Smooth muscle cell (in vitro differentiated cells): ENCODE measurements around the gene TBX4. TPM values are rescaled to one million over a fixed set of nuclear protein-coding genes. Genes with fewer than 3 reads are reported as not detected.

ENCODE experiments used
- DNase-seq: peaks from one replicate; lab custom pipeline; 2025; ENCODE audit not compliant: unreplicated experiment; lab: John Stamatoyannopoulos, UW
- H2AFZ ChIP-seq: fragments of 200-600 bp; sonication (generic); 2 replicates; pipeline ENCODE4 v1.6.0; 2016; ENCODE audit warnings: antibody characterized with exemption, low read depth, mild to moderate bottlenecking
- H3F3A ChIP-seq: fragments of 200-600 bp; sonication (generic); 2 replicates; pipeline ENCODE4 v1.6.0; 2017; ENCODE audit warnings: antibody characterized with exemption, low read depth
- H3K27ac ChIP-seq: fragments of 200-600 bp; sonication (generic); 2 replicates; pipeline ENCODE4 v1.5.1; 2016; ENCODE audit warnings: low read depth, mild to moderate bottlenecking
- H3K27me3 ChIP-seq: fragments of 200-600 bp; sonication (generic); 2 replicates; pipeline ENCODE4 v1.6.1; 2016; ENCODE audit warnings: low read depth, mild to moderate bottlenecking
- H3K36me3 ChIP-seq: fragments of 200-600 bp; sonication (generic); 2 replicates; pipeline ENCODE4 v1.5.1; 2016; ENCODE audit warnings: low read depth
- H3K4me1 ChIP-seq: fragments of 200-600 bp; sonication (generic); 2 replicates; pipeline ENCODE4 v1.5.1; 2016; ENCODE audit warnings: low read depth
- H3K4me2 ChIP-seq: fragments of 200-600 bp; sonication (generic); 2 replicates; pipeline ENCODE4 v1.6.0; 2016; ENCODE audit warnings: mild to moderate bottlenecking
- H3K4me3 ChIP-seq: fragments of 200-600 bp; sonication (generic); 2 replicates; pipeline ENCODE4 v1.5.1; 2016; ENCODE audit warnings: mild to moderate bottlenecking
- H3K79me2 ChIP-seq: fragments of 200-600 bp; sonication (generic); 2 replicates; pipeline ENCODE4 v1.6.0; 2016; ENCODE audit warnings: low read depth, mild to moderate bottlenecking
- H3K9ac ChIP-seq: fragments of 200-600 bp; sonication (generic); 2 replicates; pipeline ENCODE4 v1.6.0; 2016; ENCODE audit warnings: low read depth
- H3K9me3 ChIP-seq: fragments of 200-600 bp; sonication (generic); replicated peaks from 2 replicates; pipeline ENCODE4 v1.5.1; 2016; ENCODE audit warnings: low read depth
- H4K20me1 ChIP-seq: fragments of 200-600 bp; sonication (generic); 2 replicates; pipeline ENCODE4 v1.6.0; 2016; ENCODE audit warnings: low read depth
- CTCF ChIP-seq: fragments of 200-600 bp; sonication (generic); IDR thresholded peaks from 2 replicates; pipeline ENCODE4 v1.5.1; 2017; ENCODE audit warnings: borderline replicate concordance, mild to moderate bottlenecking, antibody characterized with exemption; ENCODE audit not compliant: insufficient read depth, poor library complexity, severe bottlenecking
- WGBS: methylation state at CpG from one replicate; pipeline ENCODE4 v1.1.7; 2016; ENCODE audit warnings: low lambda C conversion rate; 5-methylcytosine and 5-hydroxymethylcytosine counted together
- polyA plus RNA-seq: library from polyadenylated mRNA; unstranded; fragments of >200 nt; fragmentation: Nextera tagmentation; extraction: Ambion mirVana; gene quantifications from 2 replicates; pipeline ENCODE4 v1.2.1, GENCODE V29; 2016
- total RNA-seq: library from RNA; depleted of rRNA; stranded (reverse); fragments of >200 nt; gene quantifications from 2 replicates; pipeline ENCODE4 v1.2.3, GENCODE V29; 2014

TBX4 gene
- total RNA-seq (14.1 and 15.4 TPM in 2 replicates), polyA plus RNA-seq (14.6 and 22.7 TPM in 2 replicates)

DNA sequence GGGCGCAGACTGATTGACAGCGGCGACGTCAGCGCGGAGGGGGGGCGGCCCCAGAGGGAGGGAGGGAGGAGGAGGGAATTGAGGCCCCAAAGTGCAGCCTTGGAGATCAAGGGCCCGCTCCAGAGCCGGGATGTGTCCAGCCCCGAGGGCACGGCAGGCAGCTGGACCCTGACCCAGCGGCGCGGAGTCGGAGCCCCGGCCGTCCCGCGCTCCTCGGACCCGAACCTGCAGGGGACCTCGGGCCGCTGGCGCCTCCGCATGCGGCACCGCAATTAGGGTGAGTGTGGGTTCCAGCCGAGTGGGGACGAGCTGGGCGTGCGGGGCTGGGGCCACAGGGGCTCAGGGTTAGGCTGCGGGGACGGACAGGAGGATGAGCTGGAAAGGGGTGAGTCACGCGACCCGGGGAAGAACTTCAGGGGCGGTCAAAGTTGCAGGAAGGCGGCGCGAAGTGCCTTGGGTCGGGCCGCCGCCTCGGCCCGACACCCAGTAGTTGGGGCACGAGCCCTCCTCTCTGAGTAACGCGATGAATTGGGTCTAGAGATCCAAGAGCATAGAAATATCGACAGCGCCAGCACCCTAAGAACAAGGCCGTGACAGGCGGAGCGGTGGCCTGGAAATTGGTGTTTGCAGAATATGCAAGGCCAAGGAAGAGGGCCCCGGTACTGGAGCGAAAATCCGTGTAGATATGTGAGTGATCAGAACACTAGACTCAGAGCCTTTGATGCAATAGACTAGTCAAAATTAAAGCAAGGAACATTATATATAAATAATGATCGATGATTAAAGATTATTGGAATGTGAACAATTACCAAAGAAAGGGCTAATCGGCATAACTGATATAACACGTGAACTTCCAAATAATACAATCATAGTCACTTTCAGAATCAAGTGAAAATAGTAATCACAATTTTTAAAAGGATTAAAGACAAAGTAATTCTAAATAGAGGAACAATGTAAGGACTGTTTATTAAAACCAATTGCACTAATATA lies at the start of gene TBX4:
TBX4 (plus strand) TSS at position 122 of the 990 bp plus-strand sequence. CDS start 4,069 bp downstream, outside the sequence.
- H3K27ac ChIP-seq, result peak within 1 kb of the TSS; percentile 64
- peaks cover 1% of the 10 kb centered on the region for H3K27me3 ChIP-seq
- peaks cover 18% of the 10 kb centered on the region for H3K4me1 ChIP-seq
- DNase-seq, result no peak
- H3K4me2 ChIP-seq, result peak within 1 kb of the TSS; percentile 91
- peaks cover 5% of the 10 kb centered on the region for H3F3A ChIP-seq
- peak within 1 kb of the TSS; percentile 61 for H3K9ac ChIP-seq
- peak within 1 kb of the TSS; percentile 90 for H2AFZ ChIP-seq
- peak within 1 kb of the TSS; percentile 63 for H3K4me3 ChIP-seq
- WGBS, result 2% methylated on average over 45 of the region's 59 CpGs
- no peaks in the 10 kb centered on the region for H3K36me3 ChIP-seq
- no peak for TF ChIP-seq CTCF
- peaks cover 50% of the 10 kb centered on the region for H3K79me2 ChIP-seq
- H3K9me3 ChIP-seq, result no peaks in the 10 kb centered on the region
- no peaks in the 10 kb centered on the region for H4K20me1 ChIP-seq

GRCh38 chr17:61402978-61403800 lies 49.0 kb upstream of the TBX4 start:
- no peak overlapping the region for H2AFZ ChIP-seq
- peak overlapping the region; percentile 97 for H3K4me2 ChIP-seq
- 24% methylated on average over 55 of the region's 55 CpGs for WGBS
- no peak overlapping the region for H3K9ac ChIP-seq
- H3K4me3 ChIP-seq, result peak overlapping the region; percentile 77
- H3K9me3 ChIP-seq, result no peaks in the 10 kb centered on the region
- H3K36me3 ChIP-seq, result no peaks in the 10 kb centered on the region
- peaks cover 43% of the 10 kb centered on the region for H3K27me3 ChIP-seq
- TF ChIP-seq CTCF, result no peak
- H3K27ac ChIP-seq, result no peak overlapping the region
- peaks cover 37% of the 10 kb centered on the region for H3K4me1 ChIP-seq
- DNase-seq, result no peak
- peaks cover 8% of the 10 kb centered on the region for H3F3A ChIP-seq
- H3K79me2 ChIP-seq, result peaks cover 82% of the 10 kb centered on the region
- peaks cover 84% of the 10 kb centered on the region for H4K20me1 ChIP-seq

DNA sequence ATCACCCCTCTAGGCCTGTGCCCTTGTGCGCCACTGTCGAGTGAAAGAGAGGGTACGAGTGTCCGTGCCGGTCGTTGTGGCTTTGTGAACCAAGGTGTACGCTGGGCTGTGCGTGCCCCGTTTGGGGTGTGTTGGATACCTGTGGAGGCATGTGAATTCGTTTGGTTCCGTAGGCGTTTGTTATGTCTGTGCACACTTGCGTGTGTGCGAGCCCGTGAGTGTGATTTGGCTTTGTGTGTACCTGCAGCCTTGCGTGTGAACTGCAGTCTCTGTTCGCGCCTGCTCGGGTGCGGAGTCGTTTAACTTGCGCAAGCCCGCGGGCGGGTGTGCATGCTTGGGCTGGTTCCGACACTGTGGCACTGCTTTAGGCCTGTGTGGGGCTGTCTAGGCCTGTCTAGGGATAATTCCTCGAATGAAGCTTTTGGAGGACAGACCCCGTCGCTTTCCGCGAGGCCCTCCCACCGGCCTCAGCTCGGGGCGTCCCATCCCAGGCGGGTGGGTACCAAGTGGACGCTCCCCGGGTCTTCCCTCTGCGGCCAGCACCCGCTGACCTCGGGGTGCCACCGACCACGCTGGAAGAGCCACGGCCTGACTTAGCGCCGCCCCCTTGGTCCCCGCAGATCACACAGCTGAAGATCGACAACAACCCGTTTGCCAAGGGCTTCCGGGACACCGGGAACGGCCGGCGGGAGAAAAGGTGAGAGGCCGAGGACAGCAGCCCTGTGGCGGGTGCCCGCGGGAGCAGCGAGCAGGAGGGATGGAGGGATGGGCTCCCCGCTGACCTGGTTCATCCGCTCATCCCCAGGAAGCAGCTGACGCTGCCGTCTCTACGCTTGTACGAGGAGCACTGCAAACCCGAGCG lies 48.2 kb upstream of the TBX4 start:
- TF ChIP-seq CTCF, result no peak
- DNase-seq, result no peak
- H2AFZ ChIP-seq, result no peak overlapping the region

More for the DNA sequence above, 48.2 kb upstream of the TBX4 start:
- H3K4me2 ChIP-seq, result peak overlapping the region; percentile 97
- H3K27ac ChIP-seq, result no peak overlapping the region
- peaks cover 74% of the 10 kb centered on the region for H3K79me2 ChIP-seq
- peaks cover 85% of the 10 kb centered on the region for H4K20me1 ChIP-seq
- H3K9ac ChIP-seq, result no peak overlapping the region
- H3F3A ChIP-seq, result peaks cover 8% of the 10 kb centered on the region
- H3K4me1 ChIP-seq, result peaks cover 34% of the 10 kb centered on the region
- 31% methylated on average over 63 of the region's 66 CpGs for WGBS
- peak overlapping the region; percentile 77 for H3K4me3 ChIP-seq
- H3K27me3 ChIP-seq, result peaks cover 43% of the 10 kb centered on the region
- H3K36me3 ChIP-seq, result no peaks in the 10 kb centered on the region
- no peaks in the 10 kb centered on the region for H3K9me3 ChIP-seq
